ENCODE data around the gene TESK2.

Gene TESK2

GRCh38 chr1:45405636-45406035 lies 85.3 kb downstream of the TESK2 start:
- DNase-seq, result no peak
- Histone ChIP-seq H3K4me3 (ENCODE audit: control insufficient read depth in 1 of 7, extremely low read depth in 1 of 7, insufficient read depth in 4 of 7, low read depth in 2 of 7, low read length in 6 of 7) (no peak overlapping the region), H3K9me3 (ENCODE audit: control extremely low read depth in 1 of 5, control insufficient read depth in 4 of 5, insufficient read depth in 2 of 5, low read depth in 1 of 5, low read length in 4 of 5) (no peaks in the 10 kb centered on the region), H3K27ac (ENCODE audit: insufficient read depth in 1 of 2, low read depth in 1 of 2, low read length in 2 of 2, poor library complexity in 1 of 2, severe bottlenecking in 2 of 2) (no peak overlapping the region), H3K4me1 (ENCODE audit: control extremely low read depth in 1 of 4, control insufficient read depth in 4 of 4, insufficient read depth in 4 of 4, low read length in 3 of 4) (peaks cover 0 to 11% (median 0%) of the 10 kb centered on the region in 4 experiments), H3K27me3 (replicated peaks in 2 of 5; ENCODE audit: control insufficient read depth in 4 of 5, insufficient read depth in 5 of 5, low read length in 4 of 5) (no peaks in the 10 kb centered on the region), H3K36me3 (ENCODE audit: control insufficient read depth in 4 of 4, insufficient read depth in 4 of 4, low read length in 3 of 4) (no peaks in the 10 kb centered on the region)
- WGBS (ENCODE audit: insufficient coverage), result 100% methylated on average over 1 of the region's 2 CpGs
- CTCF ChIA-PET, result no interaction called here
- POLR2A ChIA-PET, result interaction anchor here (0.7 kb wide), 1 partner anchor 10 kb away, joined by 3 read pairs; no protein-coding TSS in a partner anchor

DNA sequence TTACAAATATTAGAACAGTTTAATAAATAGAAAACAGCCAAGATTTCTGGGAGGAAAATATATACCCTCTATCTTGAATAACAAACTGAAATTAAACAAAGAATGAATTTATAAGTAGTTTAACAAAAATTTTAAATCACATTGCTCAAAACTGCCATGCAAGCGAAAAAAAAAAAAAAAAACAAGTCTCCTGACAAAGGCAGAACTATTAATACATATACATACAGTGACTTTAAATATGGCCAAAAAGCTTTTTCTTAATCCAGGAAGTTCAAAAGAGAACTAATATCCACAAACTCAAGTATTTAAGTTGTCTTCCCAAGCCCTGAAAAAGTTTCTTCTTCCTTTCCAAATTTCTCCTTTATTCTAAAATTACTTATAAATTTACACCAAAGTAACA lies 87.2 kb downstream of the TESK2 start:
- no peaks in the 10 kb centered on the region for H3K9me3 ChIP-seq (ENCODE audit: control extremely low read depth in 1 of 5, control insufficient read depth in 4 of 5, insufficient read depth in 2 of 5, low read depth in 1 of 5, low read length in 4 of 5)
- H3K27me3 ChIP-seq (replicated peaks in 2 of 5; ENCODE audit: control insufficient read depth in 4 of 5, insufficient read depth in 5 of 5, low read length in 4 of 5), result no peaks in the 10 kb centered on the region
- WGBS (ENCODE audit: insufficient coverage), result no CpG with 5 or more reads among the region's 1 CpG
- no peaks in the 10 kb centered on the region for H3K36me3 ChIP-seq (ENCODE audit: control insufficient read depth in 4 of 4, insufficient read depth in 4 of 4, low read length in 3 of 4)
- ChIA-PET CTCF (no interaction called here), POLR2A (no interaction called here)
- H3K4me3 ChIP-seq (ENCODE audit: control insufficient read depth in 1 of 7, extremely low read depth in 1 of 7, insufficient read depth in 4 of 7, low read depth in 2 of 7, low read length in 6 of 7), result no peak overlapping the region
- no peak overlapping the region for H3K27ac ChIP-seq (ENCODE audit: insufficient read depth in 1 of 2, low read depth in 1 of 2, low read length in 2 of 2, poor library complexity in 1 of 2, severe bottlenecking in 2 of 2)
- peaks cover 0 to 5% (median 0%) of the 10 kb centered on the region in 4 experiments for H3K4me1 ChIP-seq (ENCODE audit: control extremely low read depth in 1 of 4, control insufficient read depth in 4 of 4, insufficient read depth in 4 of 4, low read length in 3 of 4)
- no peak for DNase-seq

- H3K9me3 ChIP-seq (ENCODE audit: control extremely low read depth in 1 of 5, control insufficient read depth in 4 of 5, insufficient read depth in 2 of 5, low read depth in 1 of 5, low read length in 4 of 5), result no peaks in the 10 kb centered on the region
- no peaks in the 10 kb centered on the region for H3K27me3 ChIP-seq (replicated peaks in 2 of 5; ENCODE audit: control insufficient read depth in 4 of 5, insufficient read depth in 5 of 5, low read length in 4 of 5)
- ChIA-PET POLR2A (no interaction called here), CTCF (no interaction called here)
- 86% methylated on average over 2 of the region's 3 CpGs for WGBS (ENCODE audit: insufficient coverage)
- no peak overlapping the region for H3K27ac ChIP-seq (ENCODE audit: insufficient read depth in 1 of 2, low read depth in 1 of 2, low read length in 2 of 2, poor library complexity in 1 of 2, severe bottlenecking in 2 of 2)
- H3K4me1 ChIP-seq (ENCODE audit: control extremely low read depth in 1 of 4, control insufficient read depth in 4 of 4, insufficient read depth in 4 of 4, low read length in 3 of 4), result peaks cover 0 to 4% (median 0%) of the 10 kb centered on the region in 4 experiments
- H3K4me3 ChIP-seq (ENCODE audit: control insufficient read depth in 1 of 7, extremely low read depth in 1 of 7, insufficient read depth in 4 of 7, low read depth in 2 of 7, low read length in 6 of 7), result no peak overlapping the region
- no peaks in the 10 kb centered on the region for H3K36me3 ChIP-seq (ENCODE audit: control insufficient read depth in 4 of 4, insufficient read depth in 4 of 4, low read length in 3 of 4)
- no peak for DNase-seq
Measured at GRCh38 chr1:45403298-45403697, 87.7 kb downstream of the TESK2 start.

DNA sequence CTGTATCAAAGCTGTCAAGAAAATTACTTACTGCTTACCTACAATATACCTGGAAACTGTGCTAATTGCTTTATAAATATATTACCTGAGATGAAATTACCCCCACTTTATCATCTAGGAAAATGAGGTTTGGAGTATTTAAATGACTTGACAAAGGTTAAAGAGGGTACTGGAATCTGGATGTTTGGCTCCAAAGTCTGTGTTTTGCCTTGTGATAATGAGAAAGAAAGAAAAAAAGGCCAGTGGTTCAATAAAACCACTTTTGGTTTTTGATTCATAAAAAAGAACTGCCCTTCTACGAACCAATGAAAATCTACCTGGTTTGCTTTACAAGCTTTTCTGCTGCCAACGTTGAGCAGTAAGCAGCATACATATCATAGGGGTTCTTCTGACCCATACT lies 89.4 kb downstream of the TESK2 start:
- Histone ChIP-seq H3K4me3 (ENCODE audit: control insufficient read depth in 1 of 7, extremely low read depth in 1 of 7, insufficient read depth in 4 of 7, low read depth in 2 of 7, low read length in 6 of 7) (no peak overlapping the region), H3K27ac (ENCODE audit: insufficient read depth in 1 of 2, low read depth in 1 of 2, low read length in 2 of 2, poor library complexity in 1 of 2, severe bottlenecking in 2 of 2) (no peak overlapping the region), H3K36me3 (ENCODE audit: control insufficient read depth in 4 of 4, insufficient read depth in 4 of 4, low read length in 3 of 4) (no peaks in the 10 kb centered on the region), H3K4me1 (ENCODE audit: control extremely low read depth in 1 of 4, control insufficient read depth in 4 of 4, insufficient read depth in 4 of 4, low read length in 3 of 4) (peaks cover 0 to 4% (median 0%) of the 10 kb centered on the region in 4 experiments), H3K9me3 (ENCODE audit: control extremely low read depth in 1 of 5, control insufficient read depth in 4 of 5, insufficient read depth in 2 of 5, low read depth in 1 of 5, low read length in 4 of 5) (no peaks in the 10 kb centered on the region), H3K27me3 (replicated peaks in 2 of 5; ENCODE audit: control insufficient read depth in 4 of 5, insufficient read depth in 5 of 5, low read length in 4 of 5) (no peaks in the 10 kb centered on the region)
- POLR2A ChIA-PET, result no interaction called here
- no CpG with 5 or more reads among the region's 2 CpGs for WGBS (ENCODE audit: insufficient coverage)
- CTCF ChIA-PET, result no interaction called here
- DNase-seq, result no peak

GRCh38 chr1:45400049-45400448 lies 90.9 kb downstream of the TESK2 start:
- Histone ChIP-seq H3K9me3 (ENCODE audit: control extremely low read depth in 1 of 5, control insufficient read depth in 4 of 5, insufficient read depth in 2 of 5, low read depth in 1 of 5, low read length in 4 of 5) (no peaks in the 10 kb centered on the region), H3K4me3 (ENCODE audit: control insufficient read depth in 1 of 7, extremely low read depth in 1 of 7, insufficient read depth in 4 of 7, low read depth in 2 of 7, low read length in 6 of 7) (no peak overlapping the region), H3K36me3 (ENCODE audit: control insufficient read depth in 4 of 4, insufficient read depth in 4 of 4, low read length in 3 of 4) (no peaks in the 10 kb centered on the region), H3K4me1 (ENCODE audit: control extremely low read depth in 1 of 4, control insufficient read depth in 4 of 4, insufficient read depth in 4 of 4, low read length in 3 of 4) (peaks cover 0 to 4% (median under 1%) of the 10 kb centered on the region in 4 experiments), H3K27me3 (replicated peaks in 2 of 5; ENCODE audit: control insufficient read depth in 4 of 5, insufficient read depth in 5 of 5, low read length in 4 of 5) (no peaks in the 10 kb centered on the region), H3K27ac (ENCODE audit: insufficient read depth in 1 of 2, low read depth in 1 of 2, low read length in 2 of 2, poor library complexity in 1 of 2, severe bottlenecking in 2 of 2) (no peak overlapping the region)
- no peak for DNase-seq
- ChIA-PET POLR2A (no interaction called here), CTCF (no interaction called here)
- WGBS (ENCODE audit: insufficient coverage), result 100% methylated on average over 2 of the region's 3 CpGs

- ChIA-PET CTCF (no interaction called here), POLR2A (no interaction called here)
- WGBS (ENCODE audit: insufficient coverage), result 85% methylated on average over 3 of the region's 4 CpGs
- Histone ChIP-seq H3K36me3 (ENCODE audit: control insufficient read depth in 4 of 4, insufficient read depth in 4 of 4, low read length in 3 of 4) (no peaks in the 10 kb centered on the region), H3K9me3 (ENCODE audit: control extremely low read depth in 1 of 5, control insufficient read depth in 4 of 5, insufficient read depth in 2 of 5, low read depth in 1 of 5, low read length in 4 of 5) (no peaks in the 10 kb centered on the region), H3K27me3 (replicated peaks in 2 of 5; ENCODE audit: control insufficient read depth in 4 of 5, insufficient read depth in 5 of 5, low read length in 4 of 5) (no peaks in the 10 kb centered on the region), H3K27ac (ENCODE audit: insufficient read depth in 1 of 2, low read depth in 1 of 2, low read length in 2 of 2, poor library complexity in 1 of 2, severe bottlenecking in 2 of 2) (no peak overlapping the region), H3K4me1 (ENCODE audit: control extremely low read depth in 1 of 4, control insufficient read depth in 4 of 4, insufficient read depth in 4 of 4, low read length in 3 of 4) (peaks cover 3 to 21% (median 7%) of the 10 kb centered on the region in 4 experiments), H3K4me3 (ENCODE audit: control insufficient read depth in 1 of 7, extremely low read depth in 1 of 7, insufficient read depth in 4 of 7, low read depth in 2 of 7, low read length in 6 of 7) (no peak overlapping the region)
- DNase-seq, result no peak
Measured at GRCh38 chr1:45397285-45397684, 93.7 kb downstream of the TESK2 start.

DNA sequence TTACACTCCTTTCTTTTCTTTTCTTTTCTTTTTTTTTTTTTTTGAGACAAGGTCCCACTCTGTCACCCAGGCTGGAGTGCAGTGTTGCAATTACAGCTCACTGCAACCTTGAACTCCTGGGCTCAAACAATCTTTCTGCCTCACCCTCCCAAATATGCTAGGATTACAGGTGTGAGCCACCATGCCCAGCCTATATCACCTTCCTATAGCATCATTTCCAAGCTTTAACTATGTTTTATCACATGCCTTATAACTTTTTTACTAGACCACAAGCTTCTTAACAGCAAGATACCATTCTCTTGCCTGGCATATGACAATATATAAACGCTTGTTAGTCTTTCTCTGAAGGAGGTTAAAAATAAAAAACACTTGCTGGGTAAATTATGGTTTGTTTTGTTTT lies 95.4 kb downstream of the TESK2 start:
- Histone ChIP-seq H3K4me3 (ENCODE audit: control insufficient read depth in 1 of 7, extremely low read depth in 1 of 7, insufficient read depth in 4 of 7, low read depth in 2 of 7, low read length in 6 of 7) (no peak overlapping the region), H3K36me3 (ENCODE audit: control insufficient read depth in 4 of 4, insufficient read depth in 4 of 4, low read length in 3 of 4) (no peaks in the 10 kb centered on the region), H3K27ac (ENCODE audit: insufficient read depth in 1 of 2, low read depth in 1 of 2, low read length in 2 of 2, poor library complexity in 1 of 2, severe bottlenecking in 2 of 2) (no peak overlapping the region), H3K27me3 (replicated peaks in 2 of 5; ENCODE audit: control insufficient read depth in 4 of 5, insufficient read depth in 5 of 5, low read length in 4 of 5) (no peaks in the 10 kb centered on the region), H3K4me1 (ENCODE audit: control extremely low read depth in 1 of 4, control insufficient read depth in 4 of 4, insufficient read depth in 4 of 4, low read length in 3 of 4) (peaks cover 3 to 21% (median 7%) of the 10 kb centered on the region in 4 experiments), H3K9me3 (ENCODE audit: control extremely low read depth in 1 of 5, control insufficient read depth in 4 of 5, insufficient read depth in 2 of 5, low read depth in 1 of 5, low read length in 4 of 5) (no peaks in the 10 kb centered on the region)
- WGBS (ENCODE audit: insufficient coverage), result no CpG with 5 or more reads among the region's 1 CpG
- CTCF ChIA-PET, result interaction anchor here (0.7 to 0.9 kb wide), 2 partner anchors 26 to 89 kb away, joined by 3 to 4 read pairs; no protein-coding TSS in a partner anchor
- POLR2A ChIA-PET, result no interaction called here
- no peak for DNase-seq
